Neural crest cell (in vitro differentiated cells): Measurements from ENCODE around the gene AMMECR1L. TPM values are rescaled to one million over a fixed set of nuclear protein-coding genes. Genes with fewer than 3 reads are reported as not detected.
"Not testable (repeated sequence)": the region's sequence is repeated elsewhere in the genome, so short reads cannot be mapped to it uniquely, and the experiment has no call there.

Source experiments
- DNase-seq: peaks from one replicate; pipeline ENCODE4 v3.0.0; 2021; ENCODE audit warnings: low read depth, mixed read lengths, low spot score
- H3K27ac Mint-ChIP-seq: one replicate; pipeline ENCODE4 v1.8.0; 2021; ENCODE audit warnings: mild to moderate bottlenecking, mixed read lengths; ENCODE audit not compliant: unreplicated experiment
- H3K27me3 Mint-ChIP-seq: 2 replicates; pipeline ENCODE4 v1.8.0; 2021; ENCODE audit warnings: low read depth, mild to moderate bottlenecking, mixed read lengths
- H3K36me3 Mint-ChIP-seq: 2 replicates; pipeline ENCODE4 v1.8.0; 2021; ENCODE audit warnings: low read depth, mild to moderate bottlenecking, mixed read lengths
- H3K4me1 Mint-ChIP-seq: 2 replicates; pipeline ENCODE4 v1.8.0; 2021; ENCODE audit warnings: mixed read lengths
- H3K4me3 Mint-ChIP-seq: one replicate; pipeline ENCODE4 v1.8.0; 2021; ENCODE audit warnings: mild to moderate bottlenecking, mixed read lengths
- H3K9me3 Mint-ChIP-seq: 2 replicates; pipeline ENCODE4 v1.8.0; 2021; ENCODE audit warnings: mixed read lengths
- CTCF ChIP-seq: fragments of 200-600 bp; sonication (generic); conservative IDR thresholded peaks from 2 replicates; pipeline ENCODE4 v1.5.0; 2021; ENCODE audit warnings: antibody characterized with exemption, mild to moderate bottlenecking
- total RNA-seq: library from RNA; stranded (reverse); gene quantifications from 2 replicates; pipeline ENCODE4 v1.2.1, GENCODE V29; 2021

Gene AMMECR1L
- total RNA-seq, 1 donor from 2014 or later: 27.0 TPM

GRCh38 chr2:127826047-127826446 is 59.7 kb downstream of the AMMECR1L start:
- H3K4me3 Mint-ChIP-seq: no peak overlapping the region
- H3K27me3 Mint-ChIP-seq: peaks cover 7% of the 10 kb centered on the region
- no peaks in the 10 kb centered on the region for H3K4me1 Mint-ChIP-seq
- H3K27ac Mint-ChIP-seq: no peak overlapping the region
- DNase-seq: no peak
- no peak for TF ChIP-seq CTCF
- peaks cover 8% of the 10 kb centered on the region for H3K9me3 Mint-ChIP-seq
- H3K36me3 Mint-ChIP-seq: no peaks in the 10 kb centered on the region

- Mint-ChIP-seq H3K27me3 (peaks cover 30% of the 10 kb centered on the region), H3K4me1 (no peaks in the 10 kb centered on the region), H3K36me3 (peaks cover 4% of the 10 kb centered on the region), H3K4me3 (no peak overlapping the region), H3K9me3 (peaks cover 4% of the 10 kb centered on the region), H3K27ac (no peak overlapping the region)
- TF ChIP-seq CTCF: no peak
- DNase-seq: no peak
Observed at GRCh38 chr2:127820080-127820668, 65.6 kb downstream of the AMMECR1L start.

- TF ChIP-seq CTCF: no peak
- Mint-ChIP-seq H3K36me3 (peaks cover 4% of the 10 kb centered on the region), H3K4me3 (no peak overlapping the region), H3K27me3 (peaks cover 30% of the 10 kb centered on the region), H3K9me3 (peaks cover 4% of the 10 kb centered on the region), H3K27ac (no peak overlapping the region), H3K4me1 (no peaks in the 10 kb centered on the region)
- no peak for DNase-seq
Observed at GRCh38 chr2:127818794-127819425, 66.8 kb downstream of the AMMECR1L start.

- DNase-seq: no peak
- Mint-ChIP-seq H3K27me3 (peaks cover 30% of the 10 kb centered on the region), H3K9me3 (peaks cover 4% of the 10 kb centered on the region), H3K4me1 (no peaks in the 10 kb centered on the region), H3K27ac (no peak overlapping the region), H3K4me3 (no peak overlapping the region), H3K36me3 (peaks cover 4% of the 10 kb centered on the region)
- no peak for TF ChIP-seq CTCF
Observed at GRCh38 chr2:127818241-127818640, 67.5 kb downstream of the AMMECR1L start.

- Mint-ChIP-seq H3K27ac (no peak overlapping the region), H3K4me1 (peaks cover 20% of the 10 kb centered on the region), H3K9me3 (no peaks in the 10 kb centered on the region)
Observed at GRCh38 chr2:127814677-127815076, 71.1 kb downstream of the AMMECR1L start.

GRCh38 chr2:127812441-127812840 is 73.3 kb downstream of the AMMECR1L start:
- H3K4me1 Mint-ChIP-seq: peaks cover 32% of the 10 kb centered on the region
- peak overlapping the region; percentile 97 for H3K4me3 Mint-ChIP-seq
- H3K27ac Mint-ChIP-seq, DNase-seq, H3K36me3 Mint-ChIP-seq, H3K9me3 Mint-ChIP-seq: not testable (repeated sequence)
- H3K27me3 Mint-ChIP-seq: peaks cover 18% of the 10 kb centered on the region

More at GRCh38 chr2:127814677-127815076, 71.1 kb downstream of the AMMECR1L start:
- TF ChIP-seq CTCF: no peak
- peak overlapping the region; percentile 32 for H3K4me3 Mint-ChIP-seq
- no peak for DNase-seq
- H3K36me3 Mint-ChIP-seq: peaks cover 6% of the 10 kb centered on the region
- H3K27me3 Mint-ChIP-seq: peaks cover 27% of the 10 kb centered on the region
